ENCODE measurements around the gene MEPCE.
"Not testable (repeated sequence)": the region's sequence is repeated elsewhere in the genome, so short reads cannot be mapped to it uniquely, and the experiment has no call there.

The MEPCE gene

GRCh38 chr7:100434297-100435144 lies 4.9 kb downstream of the MEPCE start:
- DNase-seq = no peak

GRCh38 chr7:100435401-100436304 lies 6.0 kb downstream of the MEPCE start:
- DNase-seq = no peak

- no peak for DNase-seq
These were observed 7.8 kb downstream of the MEPCE start for GRCh38 chr7:100437150-100438100.

DNA sequence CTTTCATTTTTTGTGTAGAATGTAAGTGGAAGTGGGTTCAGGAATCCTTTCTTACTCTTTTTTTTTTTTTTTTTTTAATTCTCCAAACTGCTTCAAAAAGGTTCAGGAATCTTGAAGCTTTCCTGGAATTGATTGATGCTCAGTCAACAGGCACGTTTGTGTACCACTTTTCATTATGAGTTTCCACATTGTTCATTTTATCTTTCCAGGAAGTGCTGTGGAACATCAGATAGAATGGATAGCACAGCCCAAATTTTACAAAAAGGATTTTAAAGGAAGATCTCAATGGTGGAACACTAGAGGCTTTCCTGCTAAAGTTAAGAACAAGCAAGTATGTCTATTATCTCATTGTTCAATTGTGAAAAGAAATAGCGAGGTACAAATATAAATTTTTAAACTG lies 8.5 kb downstream of the MEPCE start:
- DNase-seq = no peak

DNA sequence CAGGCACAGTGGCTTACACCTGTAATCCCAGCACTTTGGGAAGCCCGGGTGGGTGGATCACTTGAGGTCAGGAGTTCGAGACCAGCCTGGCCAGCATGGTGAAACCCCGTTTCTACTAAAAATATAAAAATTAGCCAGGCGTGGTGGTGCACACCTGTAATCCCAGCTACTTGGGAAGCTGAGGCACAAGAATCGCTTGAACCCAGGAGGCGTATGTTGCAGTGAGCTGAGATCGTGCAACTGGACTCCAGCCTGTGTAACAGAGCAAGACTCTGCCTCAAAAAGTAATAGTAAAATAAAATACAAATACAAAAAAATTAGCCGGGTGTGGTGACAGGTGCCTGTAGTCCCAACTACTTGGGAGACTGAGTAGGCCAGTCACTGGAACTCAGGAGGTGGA lies 9.1 kb downstream of the MEPCE start:
- DNase-seq = not testable (repeated sequence)

GRCh38 chr7:100439244-100439643 lies 9.6 kb downstream of the MEPCE start:
- not testable (repeated sequence) for DNase-seq

DNA sequence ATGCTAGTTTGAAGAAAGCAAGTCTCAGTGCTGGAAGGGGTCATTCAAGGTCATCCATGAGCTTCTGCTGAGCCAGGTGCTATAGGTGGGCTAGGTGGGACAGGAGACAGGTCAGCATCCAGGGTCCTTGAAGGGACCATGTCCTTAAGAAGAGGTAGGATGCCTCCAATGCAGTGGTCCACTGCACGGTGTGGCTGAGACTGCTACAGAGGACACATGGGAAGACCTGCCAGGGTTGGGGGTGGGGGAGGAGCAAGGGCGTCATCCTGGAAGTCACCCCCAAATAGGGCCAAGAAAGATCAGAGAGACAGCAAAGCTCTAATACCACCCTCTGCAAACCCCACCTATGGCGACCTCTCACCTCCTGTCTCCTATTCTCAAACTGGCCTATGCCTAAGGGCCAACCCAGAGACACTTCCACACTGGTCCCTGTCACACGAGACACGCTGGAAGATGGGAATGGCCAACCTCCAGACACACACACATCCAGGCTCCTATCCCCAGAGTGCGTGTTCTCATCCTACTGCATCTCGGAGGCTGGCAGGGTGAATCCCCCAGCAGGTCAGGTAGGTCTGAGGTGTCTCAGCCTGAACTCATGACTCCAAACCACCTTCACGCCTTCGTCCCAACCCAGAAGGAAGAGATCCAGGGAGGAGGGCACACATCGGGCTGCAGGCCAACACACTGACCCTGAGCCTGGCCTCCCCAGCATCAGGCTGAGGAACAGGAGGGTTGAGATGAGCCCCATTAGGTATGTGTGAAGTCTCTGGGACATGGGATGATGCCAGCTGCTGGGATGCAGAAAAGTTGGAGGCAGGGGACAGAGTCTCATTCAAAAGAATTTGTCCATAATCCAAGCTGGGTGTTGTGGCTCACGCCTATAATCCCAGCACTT lies 12.3 kb downstream of the MEPCE start:
- DNase-seq = no peak

- DNase-seq = no peak
These were observed 13.6 kb downstream of the MEPCE start for GRCh38 chr7:100443096-100443840.

GRCh38 chr7:100444311-100445278 lies 15.0 kb downstream of the MEPCE start:
- no peak for DNase-seq

GRCh38 chr7:100446040-100446439 lies 16.4 kb downstream of the MEPCE start:
- no peak for DNase-seq

- DNase-seq = not testable (repeated sequence)
These were observed 17.7 kb downstream of the MEPCE start for GRCh38 chr7:100447363-100447762.

GRCh38 chr7:100449190-100449795 lies 19.7 kb downstream of the MEPCE start:
- no peak for DNase-seq

- no peak for DNase-seq
These were observed 22.9 kb downstream of the MEPCE start for GRCh38 chr7:100452513-100452912.

- DNase-seq = not testable (repeated sequence)
These were observed 24.2 kb downstream of the MEPCE start for GRCh38 chr7:100453854-100454253.

- DNase-seq = no peak
These were observed 25.6 kb downstream of the MEPCE start for GRCh38 chr7:100455206-100455605.

DNA sequence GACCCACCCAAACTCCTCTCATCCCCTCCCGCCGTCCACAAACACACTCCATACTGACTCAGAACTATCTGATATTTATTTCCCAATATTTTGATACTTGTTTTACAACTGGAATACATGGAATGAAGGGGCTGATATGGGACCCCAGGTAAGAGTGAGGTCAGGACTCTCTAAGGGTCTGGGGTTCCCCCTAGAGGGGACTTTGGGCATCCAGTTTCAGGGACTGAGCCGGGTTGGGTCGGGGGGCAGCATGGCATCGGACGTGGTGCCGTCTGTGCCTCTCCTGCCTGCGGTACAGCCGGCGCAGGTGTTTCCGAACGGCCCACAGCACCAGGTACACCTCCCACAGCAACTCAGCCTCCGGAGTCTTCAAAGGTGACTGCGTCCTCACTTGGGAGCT lies 26.9 kb downstream of the MEPCE start:
- no peak for DNase-seq

- DNase-seq = no peak
These were observed 27.4 kb downstream of the MEPCE start for GRCh38 chr7:100457033-100457432.

- no peak for DNase-seq
These were observed 34.6 kb downstream of the MEPCE start, which contains the start of gene SPACDR for GRCh38 chr7:100464210-100464660. Gene SPACDR, minus strand, starts transcription at chr7:100464260. Its CDS starts 235 bp downstream, at chr7:100464025.

- no peak for DNase-seq
These were observed 35.2 kb downstream of the MEPCE start for GRCh38 chr7:100464791-100465190.
